ENCODE results near the gene KSR2. TPM values are rescaled to one million over a fixed set of nuclear protein-coding genes. Genes with fewer than 3 reads are reported as not detected.

The KSR2 gene
- total RNA-seq, 1 experiment from 2014 or later = 0.15 TPM

DNA sequence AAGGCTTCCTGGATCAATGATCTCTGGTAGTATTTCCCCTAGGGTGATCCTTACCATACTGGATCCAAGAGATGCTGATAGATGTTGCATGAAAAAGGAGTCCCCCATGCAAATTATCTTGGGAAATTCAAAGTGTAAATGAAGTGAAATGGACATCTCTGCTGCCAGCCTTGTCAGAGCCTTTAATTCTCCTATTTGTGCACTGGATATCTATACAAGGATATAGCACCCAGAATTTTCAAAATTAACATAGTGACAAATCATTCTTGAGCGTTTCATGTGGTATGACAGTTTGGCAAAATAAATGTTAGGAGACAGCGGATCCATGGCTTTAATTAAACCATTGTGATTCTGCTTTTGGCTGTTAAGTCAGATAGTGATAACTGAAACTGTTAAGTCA lies 260.9 kb downstream of the KSR2 start:
- no peaks in the 10 kb centered on the region for H3K36me3 ChIP-seq (ENCODE audit: control insufficient read depth, insufficient read depth, low read length)
- H3K9me3 ChIP-seq (ENCODE audit: control insufficient read depth, insufficient read depth, low read depth, low read length) = no peaks in the 10 kb centered on the region
- DNase-seq (ENCODE audit: low read depth, low spot score) (no peak), ATAC-seq (no peak)
- intact Hi-C loops (cut with micrococcal nuclease; ENCODE audit: unreplicated experiment) (no loop called here), in situ Hi-C loops (cut with HindIII; ENCODE audit: low pct_unique_long_range_greater_than_20kb, low sequenced_read_pairs) (no loop called here)
- H3K27me3 ChIP-seq (ENCODE audit: control insufficient read depth, insufficient read depth, low read length) = no peaks in the 10 kb centered on the region
- H3K4me3 ChIP-seq (ENCODE audit: low read depth in 2 of 2, low read length in 2 of 2) = no peak overlapping the region
- no peak for TF ChIP-seq SIN3A (IDR thresholded peaks at IDR 0.05; ENCODE audit: borderline replicate concordance, insufficient read depth, low read depth, low read length)
- TF ChIP-seq CTCF (IDR thresholded peaks at IDR 0.05) = no peak
- TF ChIP-seq, protein P1, sequence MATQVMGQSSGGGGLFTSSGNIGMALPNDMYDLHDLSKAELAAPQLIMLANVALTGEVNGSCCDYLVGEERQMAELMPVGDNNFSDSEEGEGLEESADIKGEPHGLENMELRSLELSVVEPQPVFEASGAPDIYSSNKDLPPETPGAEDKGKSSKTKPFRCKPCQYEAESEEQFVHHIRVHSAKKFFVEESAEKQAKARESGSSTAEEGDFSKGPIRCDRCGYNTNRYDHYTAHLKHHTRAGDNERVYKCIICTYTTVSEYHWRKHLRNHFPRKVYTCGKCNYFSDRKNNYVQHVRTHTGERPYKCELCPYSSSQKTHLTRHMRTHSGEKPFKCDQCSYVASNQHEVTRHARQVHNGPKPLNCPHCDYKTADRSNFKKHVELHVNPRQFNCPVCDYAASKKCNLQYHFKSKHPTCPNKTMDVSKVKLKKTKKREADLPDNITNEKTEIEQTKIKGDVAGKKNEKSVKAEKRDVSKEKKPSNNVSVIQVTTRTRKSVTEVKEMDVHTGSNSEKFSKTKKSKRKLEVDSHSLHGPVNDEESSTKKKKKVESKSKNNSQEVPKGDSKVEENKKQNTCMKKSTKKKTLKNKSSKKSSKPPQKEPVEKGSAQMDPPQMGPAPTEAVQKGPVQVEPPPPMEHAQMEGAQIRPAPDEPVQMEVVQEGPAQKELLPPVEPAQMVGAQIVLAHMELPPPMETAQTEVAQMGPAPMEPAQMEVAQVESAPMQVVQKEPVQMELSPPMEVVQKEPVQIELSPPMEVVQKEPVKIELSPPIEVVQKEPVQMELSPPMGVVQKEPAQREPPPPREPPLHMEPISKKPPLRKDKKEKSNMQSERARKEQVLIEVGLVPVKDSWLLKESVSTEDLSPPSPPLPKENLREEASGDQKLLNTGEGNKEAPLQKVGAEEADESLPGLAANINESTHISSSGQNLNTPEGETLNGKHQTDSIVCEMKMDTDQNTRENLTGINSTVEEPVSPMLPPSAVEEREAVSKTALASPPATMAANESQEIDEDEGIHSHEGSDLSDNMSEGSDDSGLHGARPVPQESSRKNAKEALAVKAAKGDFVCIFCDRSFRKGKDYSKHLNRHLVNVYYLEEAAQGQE (IDR thresholded peaks at IDR 0.05; ENCODE audit: insufficient read depth in 1 of 2, low read depth in 2 of 2, low read length in 1 of 2) = no peak
- TF ChIP-seq POLR2AphosphoS5 (IDR thresholded peaks at IDR 0.05; ENCODE audit: low read depth, low read length) = no peak
- no peak for TF ChIP-seq TCF7L2 (IDR thresholded peaks at IDR 0.05; ENCODE audit: low read depth, low read length)
- ChIA-PET CTCF (no interaction called here), POLR2A (no interaction called here)
- no peak overlapping the region for H3K27ac ChIP-seq (ENCODE audit: low read length)
- H3K4me1 ChIP-seq (ENCODE audit: control insufficient read depth, insufficient read depth, low read length) = no peaks in the 10 kb centered on the region
- no TSS peak for BruUV-seq (replicated peaks)

DNA sequence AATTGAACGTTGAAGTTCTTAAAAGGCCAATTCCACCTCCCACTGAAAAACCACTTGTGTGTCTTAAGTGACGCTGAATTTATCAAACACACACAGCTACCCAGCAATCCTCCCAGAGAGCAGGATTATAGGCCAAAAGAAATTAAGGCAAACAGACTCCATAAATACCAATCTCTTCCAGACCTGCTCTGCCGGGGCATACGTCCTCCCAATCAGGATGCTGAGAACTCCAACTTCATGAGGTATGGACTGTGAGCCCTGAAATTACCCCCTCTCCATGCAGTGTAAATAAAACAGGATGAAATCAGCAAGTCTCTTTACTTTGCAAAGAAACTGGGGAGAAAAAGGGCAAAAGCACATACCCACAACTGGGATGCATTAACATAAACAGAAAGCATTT lies 265.2 kb downstream of the KSR2 start:
- no peaks in the 10 kb centered on the region for H3K4me1 ChIP-seq (ENCODE audit: control insufficient read depth, insufficient read depth, low read length)
- no peak overlapping the region for H3K4me3 ChIP-seq (ENCODE audit: low read depth in 2 of 2, low read length in 2 of 2)
- no peak overlapping the region for H3K27ac ChIP-seq (ENCODE audit: low read length)
- H3K9me3 ChIP-seq (ENCODE audit: control insufficient read depth, insufficient read depth, low read depth, low read length) = no peaks in the 10 kb centered on the region
- intact Hi-C loops (cut with micrococcal nuclease; ENCODE audit: unreplicated experiment) = no loop called here
- no peaks in the 10 kb centered on the region for H3K36me3 ChIP-seq (ENCODE audit: control insufficient read depth, insufficient read depth, low read length)
- H3K27me3 ChIP-seq (ENCODE audit: control insufficient read depth, insufficient read depth, low read length) = no peaks in the 10 kb centered on the region
- no TSS peak for BruUV-seq (replicated peaks)
- no peak for DNase-seq (ENCODE audit: low read depth, low spot score)
- no peak for TF ChIP-seq POLR2AphosphoS5 (IDR thresholded peaks at IDR 0.05; ENCODE audit: low read depth, low read length)
- TF ChIP-seq CTCF (IDR thresholded peaks at IDR 0.05) = no peak
- TF ChIP-seq TCF7L2 (IDR thresholded peaks at IDR 0.05; ENCODE audit: low read depth, low read length) = no peak
- TF ChIP-seq, protein P1 (IDR thresholded peaks at IDR 0.05; ENCODE audit: insufficient read depth in 1 of 2, low read depth in 2 of 2, low read length in 1 of 2) = no peak
- no peak for TF ChIP-seq SIN3A (IDR thresholded peaks at IDR 0.05; ENCODE audit: borderline replicate concordance, insufficient read depth, low read depth, low read length)
- no peak for ATAC-seq
- in situ Hi-C loops (cut with HindIII; ENCODE audit: low pct_unique_long_range_greater_than_20kb, low sequenced_read_pairs) = no loop called here
- ChIA-PET POLR2A (no interaction called here), CTCF (no interaction called here)
